ENCODE data around the gene SPRR4.

The SPRR4 gene

GRCh38 chr1:152982076-152982475 lies 11.6 kb downstream of the SPRR4 start:
- Histone ChIP-seq H3K27me3 (no peaks in the 10 kb centered on the region), H3K9me3 (no peaks in the 10 kb centered on the region)
- TF ChIP-seq, protein P1, sequence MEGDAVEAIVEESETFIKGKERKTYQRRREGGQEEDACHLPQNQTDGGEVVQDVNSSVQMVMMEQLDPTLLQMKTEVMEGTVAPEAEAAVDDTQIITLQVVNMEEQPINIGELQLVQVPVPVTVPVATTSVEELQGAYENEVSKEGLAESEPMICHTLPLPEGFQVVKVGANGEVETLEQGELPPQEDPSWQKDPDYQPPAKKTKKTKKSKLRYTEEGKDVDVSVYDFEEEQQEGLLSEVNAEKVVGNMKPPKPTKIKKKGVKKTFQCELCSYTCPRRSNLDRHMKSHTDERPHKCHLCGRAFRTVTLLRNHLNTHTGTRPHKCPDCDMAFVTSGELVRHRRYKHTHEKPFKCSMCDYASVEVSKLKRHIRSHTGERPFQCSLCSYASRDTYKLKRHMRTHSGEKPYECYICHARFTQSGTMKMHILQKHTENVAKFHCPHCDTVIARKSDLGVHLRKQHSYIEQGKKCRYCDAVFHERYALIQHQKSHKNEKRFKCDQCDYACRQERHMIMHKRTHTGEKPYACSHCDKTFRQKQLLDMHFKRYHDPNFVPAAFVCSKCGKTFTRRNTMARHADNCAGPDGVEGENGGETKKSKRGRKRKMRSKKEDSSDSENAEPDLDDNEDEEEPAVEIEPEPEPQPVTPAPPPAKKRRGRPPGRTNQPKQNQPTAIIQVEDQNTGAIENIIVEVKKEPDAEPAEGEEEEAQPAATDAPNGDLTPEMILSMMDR (IDR thresholded peaks at IDR 0.05; ENCODE audit: low read depth, low read length), result no peak

GRCh38 chr1:152983234-152983633 lies 12.8 kb downstream of the SPRR4 start:
- H3K36me3 ChIP-seq, result no peaks in the 10 kb centered on the region
- no peaks in the 10 kb centered on the region for H3K4me1 ChIP-seq
- TF ChIP-seq, protein P1 (IDR thresholded peaks at IDR 0.05; ENCODE audit: low read depth, low read length), result no peak
- no peak overlapping the region for H3K4me3 ChIP-seq (ENCODE audit: low read depth, low read length)
- DNase-seq, result no peak
- no peaks in the 10 kb centered on the region for H3K9me3 ChIP-seq
- H3K27me3 ChIP-seq, result no peaks in the 10 kb centered on the region

More at GRCh38 chr1:152982076-152982475, 11.6 kb downstream of the SPRR4 start:
- Histone ChIP-seq H3K4me3 (ENCODE audit: low read depth, low read length) (no peak overlapping the region), H3K36me3 (no peaks in the 10 kb centered on the region), H3K4me1 (no peaks in the 10 kb centered on the region)
- no peak for DNase-seq

GRCh38 chr1:152983743-152984142 lies 13.3 kb downstream of the SPRR4 start, which contains the start of gene SPRR1A:
Gene SPRR1A (plus strand): TSS chr1:152984081. CDS start chr1:152985231, 1,150 bp downstream.
- TF ChIP-seq, protein P1 (IDR thresholded peaks at IDR 0.05; ENCODE audit: low read depth, low read length), result no peak
- no peaks in the 10 kb centered on the region for H3K4me1 ChIP-seq
- H3K9me3 ChIP-seq, result no peaks in the 10 kb centered on the region
- no peaks in the 10 kb centered on the region for H3K27me3 ChIP-seq
- no peak within 1 kb of the TSS for H3K4me3 ChIP-seq (ENCODE audit: low read depth, low read length)
- H3K36me3 ChIP-seq, result no peaks in the 10 kb centered on the region
- DNase-seq, result no peak

GRCh38 chr1:152986578-152986977 lies 16.1 kb downstream of the SPRR4 start:
- H3K27me3 ChIP-seq, result no peaks in the 10 kb centered on the region
- no peaks in the 10 kb centered on the region for H3K4me1 ChIP-seq
- TF ChIP-seq, protein P1 (IDR thresholded peaks at IDR 0.05; ENCODE audit: low read depth, low read length), result no peak
- H3K9me3 ChIP-seq, result no peaks in the 10 kb centered on the region
- no peak overlapping the region for H3K4me3 ChIP-seq (ENCODE audit: low read depth, low read length)
- no peak for DNase-seq
- no peaks in the 10 kb centered on the region for H3K36me3 ChIP-seq

DNA sequence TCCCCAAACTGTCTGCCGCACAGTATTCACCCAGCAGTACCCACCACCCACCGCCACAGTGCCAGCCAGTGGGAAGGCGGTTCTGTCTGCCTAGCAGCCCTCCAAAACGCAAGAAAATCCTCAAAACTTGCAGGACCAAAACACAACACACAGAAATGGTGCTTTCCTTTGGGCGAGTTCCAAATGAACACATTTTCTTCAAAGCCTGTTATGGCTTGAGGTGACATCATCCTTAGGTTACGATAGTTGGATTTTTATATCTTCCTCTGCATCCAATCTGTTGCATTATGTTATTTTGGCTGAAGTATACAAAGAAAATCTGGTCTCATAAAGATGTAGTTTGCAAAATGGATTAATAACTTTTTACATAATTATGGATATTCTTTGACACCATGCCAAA lies 22.7 kb downstream of the SPRR4 start:
- Histone ChIP-seq H3K4me1 (no peaks in the 10 kb centered on the region), H3K9me3 (no peaks in the 10 kb centered on the region), H3K36me3 (no peaks in the 10 kb centered on the region), H3K4me3 (ENCODE audit: low read depth, low read length) (no peak overlapping the region), H3K27me3 (no peaks in the 10 kb centered on the region)
- DNase-seq, result no peak
- TF ChIP-seq, protein P1 (IDR thresholded peaks at IDR 0.05; ENCODE audit: low read depth, low read length), result no peak

DNA sequence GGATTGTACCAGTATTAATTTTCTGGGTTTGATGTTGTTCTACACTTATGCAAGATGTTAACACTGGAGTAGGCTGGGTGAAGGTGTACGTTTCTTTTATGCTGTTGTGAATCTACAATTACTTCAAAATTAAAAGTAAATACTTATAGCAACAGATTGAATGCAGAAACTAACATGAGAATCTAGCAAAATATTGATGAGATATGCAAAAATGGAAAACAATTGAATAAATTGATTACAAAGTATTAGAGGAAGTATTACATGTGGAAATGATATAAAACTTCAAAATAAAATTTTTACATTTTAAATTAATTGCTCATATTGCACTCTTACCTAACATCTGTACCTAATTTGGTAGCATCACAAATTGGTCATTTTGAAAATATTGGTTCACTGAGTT lies 25.4 kb downstream of the SPRR4 start:
- Histone ChIP-seq H3K4me3 (ENCODE audit: low read depth, low read length) (no peak overlapping the region), H3K27me3 (no peaks in the 10 kb centered on the region), H3K36me3 (no peaks in the 10 kb centered on the region), H3K9me3 (no peaks in the 10 kb centered on the region), H3K4me1 (no peaks in the 10 kb centered on the region)
- TF ChIP-seq, protein P1 (IDR thresholded peaks at IDR 0.05; ENCODE audit: low read depth, low read length), result no peak
- no peak for DNase-seq
